OCI-LY7 (cell line): ENCODE data around the gene C12orf50.

Source experiments
- CTCF ChIP-seq: fragments of 200-600 bp; sonication (generic); conservative IDR thresholded peaks from 2 replicates; pipeline ENCODE4 v1.5.1; 2014; ENCODE audit warnings: mild to moderate bottlenecking, antibody characterized with exemption, low read length, moderate library complexity, mixed read lengths
- EZH2phosphoT487 ChIP-seq: fragments of 200-600 bp; sonication (generic); IDR thresholded peaks from 2 replicates; pipeline ENCODE4 v1.6.1; 2018; ENCODE audit warnings: low read depth, borderline replicate concordance, mild to moderate bottlenecking, mixed run types, antibody characterized with exemption, low read length, moderate library complexity, mixed read lengths

GRCh38 chr12:87995581-87996178 lies 33.5 kb downstream of the C12orf50 start:
- TF ChIP-seq CTCF (peak; percentile 86), EZH2phosphoT487 (no peak)
